Loucy (cell line): Measurements from ENCODE around the gene TRIB2.

Experiments used
- H2AFZ ChIP-seq: fragments of 200-600 bp; sonication (generic); 2 replicates; pipeline ENCODE4 v1.6.0; 2016; ENCODE audit warnings: antibody characterized with exemption, mild to moderate bottlenecking, low read length, moderate library complexity
- H3F3A ChIP-seq: fragments of 200-600 bp; 2 replicates; pipeline ENCODE4 v1.6.0; 2016; ENCODE audit warnings: antibody characterized with exemption, low read depth, mild to moderate bottlenecking
- H3K27me3 ChIP-seq: fragments of 200-600 bp; sonication (generic); 2 replicates; pipeline ENCODE4 v1.6.1; 2014; ENCODE audit warnings: low read length, mild to moderate bottlenecking; ENCODE audit not compliant: insufficient read depth, poor library complexity, severe bottlenecking
- H3K36me3 ChIP-seq: fragments of 200-600 bp; sonication (generic); 2 replicates; pipeline ENCODE4 v1.6.1; 2016; ENCODE audit warnings: low read length; ENCODE audit not compliant: insufficient read depth
- H3K4me1 ChIP-seq: fragments of 200-600 bp; sonication (generic); 2 replicates; pipeline ENCODE4 v1.5.1; 2014; ENCODE audit warnings: low read length, mild to moderate bottlenecking; ENCODE audit not compliant: insufficient read depth, poor library complexity, severe bottlenecking
- H3K4me2 ChIP-seq: fragments of 200-600 bp; sonication (generic); 2 replicates; pipeline ENCODE4 v1.6.0; 2014; ENCODE audit warnings: antibody characterized with exemption, low read length, low read depth, mild to moderate bottlenecking; ENCODE audit not compliant: poor library complexity, severe bottlenecking
- H3K4me3 ChIP-seq: fragments of 200-600 bp; sonication (generic); 2 replicates; pipeline ENCODE4 v1.5.1; 2014; ENCODE audit warnings: low read length, mild to moderate bottlenecking, mixed read lengths; ENCODE audit not compliant: poor library complexity, severe bottlenecking
- H3K79me2 ChIP-seq: fragments of 200-600 bp; sonication (generic); 2 replicates; pipeline ENCODE4 v1.6.1; 2014; ENCODE audit warnings: low read length; ENCODE audit not compliant: insufficient read depth
- H3K9ac ChIP-seq: fragments of 200-600 bp; sonication (generic); 2 replicates; pipeline ENCODE4 v1.6.0; 2014; ENCODE audit warnings: mild to moderate bottlenecking, low read depth, low read length, moderate library complexity; ENCODE audit not compliant: poor library complexity, severe bottlenecking
- H3K9me2 ChIP-seq: fragments of 200-600 bp; sonication (generic); replicated peaks from 2 replicates; pipeline ENCODE4 v1.6.1; 2016; ENCODE audit warnings: low read depth, low read length, mixed read lengths
- H3K9me3 ChIP-seq: fragments of 200-600 bp; sonication (generic); 2 replicates; pipeline ENCODE4 v1.6.1; 2014; ENCODE audit warnings: mild to moderate bottlenecking, antibody characterized with exemption, low read length, low read depth; ENCODE audit not compliant: insufficient read depth
- H4K20me1 ChIP-seq: fragments of 200-600 bp; sonication (generic); 2 replicates; pipeline ENCODE4 v1.6.0; 2014; ENCODE audit warnings: antibody characterized with exemption, low read length, mild to moderate bottlenecking; ENCODE audit not compliant: insufficient read depth, poor library complexity, severe bottlenecking
- EZH2phosphoT487 ChIP-seq: fragments of 200-600 bp; IDR thresholded peaks from 2 replicates; pipeline ENCODE4 v1.6.1; 2018; ENCODE audit warnings: antibody characterized with exemption, mild to moderate bottlenecking, moderate library complexity, borderline replicate concordance
- TF ChIP-seq, protein P1 (sequence below): fragments of 200-600 bp; sonication (generic); conservative IDR thresholded peaks from 2 replicates; pipeline ENCODE4 v1.5.1; 2014; ENCODE audit warnings: mild to moderate bottlenecking, antibody characterized with exemption, low read length

The TRIB2 gene

DNA sequence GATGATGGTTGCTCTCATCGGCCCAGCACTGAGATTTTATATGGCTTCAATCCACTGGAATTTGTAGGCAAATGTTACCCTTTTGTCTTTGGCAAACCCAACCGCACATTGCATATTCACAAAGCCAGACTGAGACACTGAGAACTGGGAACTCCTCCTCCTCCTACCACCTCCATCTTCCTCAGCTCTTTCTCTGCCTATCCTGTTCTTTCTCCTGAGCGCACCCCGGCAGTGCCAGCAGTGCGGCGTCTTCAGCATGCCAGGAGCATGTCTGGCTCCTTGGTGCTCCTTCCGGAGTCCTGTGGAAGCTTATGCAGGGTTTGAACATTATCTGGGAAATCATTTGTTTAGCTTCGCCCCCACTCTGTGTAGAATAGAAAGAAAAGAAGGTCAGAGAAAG is 50.8 kb downstream of the TRIB2 start:
- H3K4me3 ChIP-seq = no peak overlapping the region
- no peaks in the 10 kb centered on the region for H3K9me3 ChIP-seq
- no peaks in the 10 kb centered on the region for H4K20me1 ChIP-seq
- no peaks in the 10 kb centered on the region for H3K4me1 ChIP-seq
- H3K9me2 ChIP-seq = no peaks in the 10 kb centered on the region
- no peaks in the 10 kb centered on the region for H3F3A ChIP-seq
- no peak overlapping the region for H2AFZ ChIP-seq
- H3K36me3 ChIP-seq = no peaks in the 10 kb centered on the region
- TF ChIP-seq, protein P1, sequence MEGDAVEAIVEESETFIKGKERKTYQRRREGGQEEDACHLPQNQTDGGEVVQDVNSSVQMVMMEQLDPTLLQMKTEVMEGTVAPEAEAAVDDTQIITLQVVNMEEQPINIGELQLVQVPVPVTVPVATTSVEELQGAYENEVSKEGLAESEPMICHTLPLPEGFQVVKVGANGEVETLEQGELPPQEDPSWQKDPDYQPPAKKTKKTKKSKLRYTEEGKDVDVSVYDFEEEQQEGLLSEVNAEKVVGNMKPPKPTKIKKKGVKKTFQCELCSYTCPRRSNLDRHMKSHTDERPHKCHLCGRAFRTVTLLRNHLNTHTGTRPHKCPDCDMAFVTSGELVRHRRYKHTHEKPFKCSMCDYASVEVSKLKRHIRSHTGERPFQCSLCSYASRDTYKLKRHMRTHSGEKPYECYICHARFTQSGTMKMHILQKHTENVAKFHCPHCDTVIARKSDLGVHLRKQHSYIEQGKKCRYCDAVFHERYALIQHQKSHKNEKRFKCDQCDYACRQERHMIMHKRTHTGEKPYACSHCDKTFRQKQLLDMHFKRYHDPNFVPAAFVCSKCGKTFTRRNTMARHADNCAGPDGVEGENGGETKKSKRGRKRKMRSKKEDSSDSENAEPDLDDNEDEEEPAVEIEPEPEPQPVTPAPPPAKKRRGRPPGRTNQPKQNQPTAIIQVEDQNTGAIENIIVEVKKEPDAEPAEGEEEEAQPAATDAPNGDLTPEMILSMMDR = no peak
- TF ChIP-seq EZH2phosphoT487 = no peak
- H3K9ac ChIP-seq = no peak overlapping the region
- H3K79me2 ChIP-seq = no peaks in the 10 kb centered on the region
- H3K4me2 ChIP-seq = no peak overlapping the region
- H3K27me3 ChIP-seq = no peaks in the 10 kb centered on the region

DNA sequence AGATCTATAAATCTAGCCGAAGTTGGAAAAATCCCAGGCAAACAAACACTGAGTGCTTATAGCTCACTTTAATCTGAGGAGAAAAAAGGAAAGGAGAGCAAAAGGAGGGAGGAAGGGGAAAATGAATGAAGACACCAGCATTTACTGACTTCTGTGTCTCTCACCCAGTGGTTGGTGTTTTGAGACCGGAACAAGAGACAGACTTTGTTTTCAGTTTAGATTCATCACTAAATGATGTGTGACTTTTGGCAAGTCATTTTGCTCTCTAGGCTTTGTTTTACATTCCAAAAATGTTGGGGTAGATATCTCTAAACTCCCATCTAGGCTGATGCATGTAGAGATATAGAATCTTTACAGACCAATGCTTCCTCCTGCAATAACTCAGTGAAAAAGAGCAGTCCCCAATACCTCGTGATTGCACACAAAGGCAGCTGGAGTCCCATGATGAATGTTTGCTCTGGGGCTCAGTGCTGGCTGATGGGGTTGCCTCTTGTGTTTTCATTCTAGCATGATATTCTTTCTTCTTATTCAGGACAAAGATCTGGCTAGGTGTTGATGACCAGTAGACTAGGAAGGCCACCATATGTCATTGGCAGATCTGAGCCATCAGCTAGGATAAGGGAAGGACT is 51.4 kb downstream of the TRIB2 start:
- no peaks in the 10 kb centered on the region for H3K9me3 ChIP-seq
- no peak overlapping the region for H3K4me3 ChIP-seq
- H3K36me3 ChIP-seq = no peaks in the 10 kb centered on the region
- H3K4me2 ChIP-seq = no peak overlapping the region
- no peaks in the 10 kb centered on the region for H3K4me1 ChIP-seq
- no peaks in the 10 kb centered on the region for H3K27me3 ChIP-seq
- H4K20me1 ChIP-seq = no peaks in the 10 kb centered on the region
- H3K9ac ChIP-seq = no peak overlapping the region
- no peaks in the 10 kb centered on the region for H3F3A ChIP-seq
- TF ChIP-seq EZH2phosphoT487 = no peak
- TF ChIP-seq, protein P1 = no peak
- H3K9me2 ChIP-seq = no peaks in the 10 kb centered on the region
- no peaks in the 10 kb centered on the region for H3K79me2 ChIP-seq
- H2AFZ ChIP-seq = no peak overlapping the region

DNA sequence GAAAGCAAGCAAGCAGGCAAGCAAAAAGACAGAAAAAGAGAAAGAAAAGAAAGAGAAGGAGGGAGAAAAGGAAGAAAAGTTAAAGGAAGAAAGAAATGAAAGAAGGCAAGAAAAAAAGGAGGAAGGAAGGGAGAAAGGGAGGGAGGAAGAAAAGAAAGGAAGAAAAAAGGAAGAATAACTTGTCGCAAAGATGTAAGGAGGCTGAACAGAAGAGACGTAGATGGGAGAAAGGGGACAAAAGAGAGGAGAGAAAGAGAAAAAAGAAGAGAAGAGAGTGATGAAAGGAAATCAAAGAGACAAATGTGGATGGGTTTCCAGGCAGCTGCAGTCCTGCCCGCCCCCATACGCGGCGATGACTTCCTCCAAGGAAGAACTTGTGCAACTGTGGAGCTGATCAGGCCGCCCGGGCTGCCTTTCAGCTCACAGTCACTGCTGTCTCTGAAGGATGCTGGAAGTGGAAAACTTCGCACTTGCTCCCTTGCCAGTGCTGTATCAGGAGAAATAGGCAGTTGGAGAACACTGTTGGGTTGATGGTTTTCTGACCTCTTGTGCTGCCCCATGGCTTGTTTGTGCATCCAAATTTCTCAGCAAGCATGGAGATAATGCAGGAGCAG is 52.9 kb downstream of the TRIB2 start:
- Histone ChIP-seq H3K79me2 (no peaks in the 10 kb centered on the region), H3K9ac (no peak overlapping the region), H3F3A (no peaks in the 10 kb centered on the region), H4K20me1 (no peaks in the 10 kb centered on the region), H3K36me3 (no peaks in the 10 kb centered on the region), H3K27me3 (no peaks in the 10 kb centered on the region), H3K9me3 (no peaks in the 10 kb centered on the region), H3K4me2 (no peak overlapping the region), H3K9me2 (no peaks in the 10 kb centered on the region), H3K4me3 (no peak overlapping the region), H3K4me1 (no peaks in the 10 kb centered on the region), H2AFZ (no peak overlapping the region)
- TF ChIP-seq, protein P1 = no peak
- no peak for TF ChIP-seq EZH2phosphoT487
